Fibroblast of gingiva (primary cell): ENCODE results near the gene ICA1.
"Not testable (repeated sequence)": the region's sequence is repeated elsewhere in the genome, so short reads cannot be mapped to it uniquely, and the experiment has no call there.

Experiments used
- DNase-seq: peaks from one replicate; pipeline ENCODE4 v3.0.0-alpha.2; 2011; ENCODE audit warnings: low read depth

The ICA1 gene

GRCh38 chr7:8129318-8129659 is 132.7 kb downstream of the ICA1 start:
- no peak for DNase-seq

DNA sequence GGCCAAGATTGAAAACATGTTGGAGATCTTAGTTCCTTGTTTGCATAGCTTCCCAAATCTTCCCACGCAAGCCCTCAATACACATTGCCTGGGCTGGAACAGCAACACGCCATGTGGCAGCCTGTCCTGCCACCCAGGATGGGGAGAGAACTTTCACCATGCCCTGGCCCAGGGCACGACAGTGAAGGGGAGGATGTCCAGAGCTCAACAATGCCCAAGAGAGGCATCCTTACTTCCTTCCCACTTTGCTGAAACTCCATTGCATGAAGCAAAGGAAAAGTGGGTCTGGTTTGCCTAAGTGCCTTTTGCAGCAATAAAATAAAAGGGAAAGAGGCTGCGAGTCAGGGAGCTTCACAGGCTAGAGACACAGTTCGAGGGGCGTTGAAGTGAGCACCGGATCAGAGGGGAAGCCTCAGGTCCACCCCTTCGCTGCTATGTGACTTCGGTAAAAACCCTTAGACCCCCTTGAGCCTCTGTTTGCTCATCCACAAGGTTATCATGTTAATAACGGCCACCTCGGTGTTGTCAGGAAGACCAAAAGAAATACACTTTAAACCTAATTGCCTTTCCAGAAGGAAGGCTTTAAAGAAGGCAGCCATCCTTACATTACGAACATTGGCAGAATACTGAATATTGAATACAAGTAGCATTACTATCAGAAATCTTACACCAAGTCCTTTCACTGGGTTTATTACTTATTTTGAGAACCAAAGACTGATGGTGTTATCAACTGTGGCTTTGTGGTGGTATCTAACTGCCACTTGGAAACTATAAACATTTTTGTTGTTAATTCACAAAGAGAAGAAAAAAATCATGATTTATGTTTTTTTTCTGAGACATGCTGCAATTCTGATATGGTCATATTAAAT is 133.3 kb downstream of the ICA1 start:
- DNase-seq = no peak

DNA sequence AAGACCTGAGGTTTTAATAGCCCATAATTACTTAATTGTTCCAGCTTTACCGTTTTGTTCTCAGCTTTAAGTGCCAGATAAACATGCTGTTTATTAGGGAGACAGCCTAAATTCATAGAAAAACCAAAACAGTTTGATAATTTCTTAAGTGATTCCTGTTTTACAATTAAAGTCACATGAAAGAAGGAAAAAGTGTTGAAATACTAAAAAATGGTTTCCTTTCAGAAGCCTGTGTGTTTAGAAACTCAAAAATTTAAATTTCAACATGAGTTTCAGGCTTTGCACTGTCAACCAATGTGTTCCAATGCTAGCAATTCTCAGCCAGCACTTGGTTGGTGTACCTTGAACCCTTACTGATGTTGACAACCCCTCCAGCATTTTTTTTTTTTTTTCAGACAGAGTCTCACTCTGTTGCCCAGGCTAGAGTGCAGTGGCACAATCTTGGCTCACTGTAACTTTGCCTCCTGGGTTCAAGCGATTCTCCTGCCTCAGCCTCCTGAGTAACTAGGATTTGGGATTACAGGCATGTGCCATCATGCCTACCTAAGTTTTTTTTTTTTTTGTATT is 135.3 kb downstream of the ICA1 start:
- DNase-seq = no peak

DNA sequence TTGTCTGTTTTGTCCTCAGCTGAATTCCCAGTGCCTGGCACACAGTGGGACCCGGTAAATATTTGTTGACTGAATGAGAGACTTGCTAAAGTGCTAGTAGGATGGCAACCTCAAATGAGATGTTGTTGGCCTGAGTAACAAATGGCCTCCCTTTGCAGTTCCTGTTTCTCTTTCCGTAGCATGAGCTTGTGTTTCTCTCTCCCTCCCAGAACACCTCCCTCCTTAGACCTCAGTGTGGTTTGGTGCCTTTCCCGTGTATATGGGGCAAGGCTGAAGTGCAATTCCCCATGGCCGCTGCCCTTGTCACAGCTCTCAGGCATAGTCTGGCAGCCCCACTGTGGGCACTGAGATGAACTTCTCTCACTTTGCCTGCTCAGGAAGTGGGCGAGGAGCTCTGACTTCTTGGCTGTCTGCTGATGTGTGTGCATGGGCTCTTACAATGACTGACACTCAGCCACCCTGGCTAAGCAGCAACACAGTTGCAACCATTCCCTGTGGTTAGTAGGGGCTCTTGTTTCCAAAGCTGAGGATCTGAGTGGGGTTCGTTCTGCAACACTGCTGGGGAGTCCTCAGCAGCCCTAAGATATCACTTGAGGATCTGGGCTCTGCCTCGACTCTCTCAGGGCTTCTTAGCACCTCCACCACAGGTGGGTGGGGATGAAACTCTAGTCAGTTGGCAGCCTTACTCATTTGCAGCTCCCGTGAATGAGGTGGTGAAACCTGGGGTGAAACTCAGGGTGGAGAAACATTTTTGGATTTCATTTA is 136.1 kb downstream of the ICA1 start:
- no peak for DNase-seq

- DNase-seq = no peak
Measured at GRCh38 chr7:8121243-8121642, 140.7 kb downstream of the ICA1 start.

DNA sequence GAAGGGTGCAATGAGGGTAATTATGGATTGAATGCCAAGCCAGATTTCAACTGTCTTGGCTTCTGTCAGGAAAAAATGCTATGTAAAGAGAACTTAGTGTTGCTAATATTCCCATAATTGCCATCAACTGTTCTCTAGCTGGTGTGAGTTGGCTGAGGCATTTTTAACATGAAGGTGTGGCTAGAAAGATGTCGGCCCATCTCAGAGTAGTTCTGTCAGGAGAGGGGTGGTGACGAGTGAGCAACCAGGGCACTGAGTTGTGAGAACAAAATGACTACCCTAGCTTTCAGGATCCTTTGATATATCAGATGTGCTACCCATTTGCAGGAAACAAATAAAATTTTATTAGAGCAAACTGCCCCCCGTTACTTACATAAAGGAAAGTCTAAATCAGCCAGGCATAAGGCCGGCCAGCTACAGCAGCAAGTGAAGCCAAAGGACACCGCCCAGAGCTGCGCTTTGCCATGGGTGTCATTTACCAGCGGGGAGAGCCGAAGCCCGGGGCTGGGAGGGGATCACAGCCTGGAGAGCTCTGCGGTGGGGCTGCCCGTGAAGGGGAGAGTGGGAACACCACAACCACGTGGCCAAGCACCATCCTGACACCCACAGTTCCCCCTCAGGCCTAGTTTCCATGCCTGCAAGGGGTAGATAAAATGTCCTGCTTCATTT is 141.4 kb downstream of the ICA1 start:
- DNase-seq = no peak

- DNase-seq = no peak
Measured at GRCh38 chr7:8119262-8119661, 142.7 kb downstream of the ICA1 start.

- no peak for DNase-seq
Measured at GRCh38 chr7:8117195-8117594, 144.8 kb downstream of the ICA1 start.

DNA sequence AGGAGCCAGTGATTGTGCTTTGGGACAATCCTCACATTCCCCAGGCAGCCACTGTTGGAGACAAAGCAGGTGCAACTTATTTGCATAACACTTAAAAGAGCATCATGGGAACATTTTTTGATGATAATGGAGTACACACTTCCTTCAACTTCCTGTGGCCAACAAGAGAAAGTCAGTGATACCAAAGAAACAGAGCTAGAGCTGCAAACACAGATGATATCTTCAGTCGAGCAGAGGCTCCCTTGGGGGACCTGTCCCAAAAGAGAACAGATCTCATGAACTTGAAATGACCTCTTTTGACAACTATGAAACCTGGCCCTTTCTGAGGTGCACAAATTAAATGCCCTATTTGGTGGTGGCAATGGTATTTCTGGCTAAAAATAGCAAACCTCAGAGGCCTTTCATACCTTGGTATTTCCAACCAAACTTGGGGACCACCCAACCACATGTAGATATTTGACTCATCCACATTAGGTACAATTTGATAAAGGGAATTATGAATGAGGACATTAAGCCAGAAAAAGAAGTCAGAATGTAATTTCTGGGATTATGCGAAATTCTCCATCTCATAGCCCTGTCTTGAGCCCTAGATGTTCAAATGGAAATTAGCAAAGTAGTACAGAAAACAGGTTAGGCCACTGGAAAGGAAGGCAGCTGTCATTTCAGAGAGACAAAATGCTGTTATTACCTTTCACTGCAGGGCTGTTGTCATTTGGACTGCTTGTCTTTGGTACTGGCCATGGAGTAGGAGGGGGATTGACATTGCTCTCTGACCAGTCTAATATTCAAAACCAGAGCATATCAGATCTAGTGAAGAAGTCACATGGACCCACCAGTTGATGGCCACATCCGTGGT is 146.2 kb downstream of the ICA1 start:
- DNase-seq = no peak

DNA sequence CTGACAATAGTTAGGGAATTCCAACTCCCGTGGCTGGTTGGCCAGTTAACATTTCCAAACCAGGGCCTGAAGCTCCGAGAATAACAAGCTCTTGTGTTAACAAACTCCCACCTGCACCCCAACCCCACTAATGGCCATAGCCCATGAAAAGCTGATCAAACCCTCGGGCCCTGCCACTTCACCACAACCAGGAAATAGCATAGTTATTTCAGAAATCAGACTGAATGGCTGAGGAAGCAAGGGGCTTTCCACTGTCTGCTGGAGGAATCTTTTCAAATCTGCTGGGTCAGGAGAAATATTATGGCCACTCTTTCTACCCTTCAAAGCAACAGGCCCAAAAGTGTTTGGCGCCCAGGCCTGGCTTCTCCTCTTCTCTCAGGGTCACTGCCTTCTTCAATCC is 147.8 kb downstream of the ICA1 start:
- DNase-seq = no peak

- DNase-seq = no peak
Measured at GRCh38 chr7:8113184-8113583, 148.8 kb downstream of the ICA1 start.

GRCh38 chr7:8112685-8113084 is 149.3 kb downstream of the ICA1 start:
- no peak for DNase-seq

DNA sequence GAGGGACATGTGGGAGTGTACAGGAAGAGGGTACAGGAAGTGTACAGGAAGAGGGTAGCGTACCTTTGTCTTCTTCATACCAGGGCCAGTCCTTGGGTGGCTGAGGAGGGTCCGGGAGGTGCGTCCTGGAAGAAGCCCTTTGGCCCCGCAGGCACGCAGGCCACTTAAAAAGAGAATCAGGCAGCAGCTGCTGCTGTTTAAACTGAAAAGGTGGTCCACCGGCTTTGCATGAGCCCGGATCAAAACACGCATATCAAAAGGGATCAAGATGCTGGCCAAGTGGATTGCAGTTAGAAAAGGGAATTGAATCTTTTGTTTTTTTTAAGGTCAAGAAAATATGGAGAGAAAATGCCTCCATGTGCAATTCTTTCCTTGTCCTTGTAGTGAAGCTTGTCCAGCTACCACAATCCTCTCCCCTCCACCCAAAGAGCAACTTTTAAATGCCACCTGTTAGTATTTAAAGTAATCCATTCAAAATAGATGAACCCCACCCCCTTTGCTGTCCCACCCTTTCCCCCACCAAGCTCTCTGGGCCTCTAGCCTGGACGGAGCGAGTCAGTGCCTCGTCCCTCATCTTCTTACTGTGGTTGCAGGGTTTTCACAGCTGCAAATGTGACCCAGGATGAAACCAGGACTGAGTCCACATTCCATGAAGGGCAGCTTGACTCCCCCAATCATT is 150.5 kb downstream of the ICA1 start:
- DNase-seq = no peak

DNA sequence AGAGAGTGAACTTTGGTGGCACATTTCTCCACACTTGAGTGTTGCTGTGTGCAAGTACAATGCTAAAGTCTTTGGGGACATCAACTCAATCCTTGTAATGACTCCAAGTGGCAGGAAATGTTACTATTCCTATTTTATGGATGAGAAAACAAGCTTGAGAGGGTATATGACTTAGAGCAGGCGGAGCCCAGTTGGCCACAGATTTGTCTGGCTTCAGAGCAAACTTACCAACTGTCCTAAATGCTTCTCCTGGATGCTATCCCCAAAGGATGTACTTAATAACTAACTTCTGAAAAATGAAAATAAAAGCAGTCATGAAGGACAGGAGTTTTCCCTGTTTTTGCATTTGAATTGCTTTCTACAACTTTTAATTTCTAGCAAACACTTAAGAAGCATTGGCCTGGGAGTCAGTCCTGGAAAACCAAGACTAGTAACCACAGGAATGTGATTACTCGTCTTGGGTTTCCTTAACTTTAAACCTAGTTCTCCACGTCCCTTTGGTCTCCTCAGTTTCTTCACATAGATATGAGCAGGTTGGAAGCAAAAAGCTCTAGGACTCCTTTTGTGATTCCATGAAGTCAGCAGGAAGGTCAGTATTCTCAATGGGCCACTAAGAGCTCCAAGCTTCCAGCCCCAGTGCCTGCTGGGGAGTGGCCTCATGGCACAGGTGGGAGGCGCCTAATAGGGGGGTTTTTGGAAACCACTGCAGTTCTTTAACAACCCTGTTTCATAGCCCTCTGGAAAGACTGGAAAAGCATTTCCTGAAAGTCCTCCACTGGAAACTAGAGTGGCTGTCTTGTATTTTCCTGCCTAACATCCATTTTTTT is 152.6 kb downstream of the ICA1 start:
- DNase-seq = peak; percentile 30

DNA sequence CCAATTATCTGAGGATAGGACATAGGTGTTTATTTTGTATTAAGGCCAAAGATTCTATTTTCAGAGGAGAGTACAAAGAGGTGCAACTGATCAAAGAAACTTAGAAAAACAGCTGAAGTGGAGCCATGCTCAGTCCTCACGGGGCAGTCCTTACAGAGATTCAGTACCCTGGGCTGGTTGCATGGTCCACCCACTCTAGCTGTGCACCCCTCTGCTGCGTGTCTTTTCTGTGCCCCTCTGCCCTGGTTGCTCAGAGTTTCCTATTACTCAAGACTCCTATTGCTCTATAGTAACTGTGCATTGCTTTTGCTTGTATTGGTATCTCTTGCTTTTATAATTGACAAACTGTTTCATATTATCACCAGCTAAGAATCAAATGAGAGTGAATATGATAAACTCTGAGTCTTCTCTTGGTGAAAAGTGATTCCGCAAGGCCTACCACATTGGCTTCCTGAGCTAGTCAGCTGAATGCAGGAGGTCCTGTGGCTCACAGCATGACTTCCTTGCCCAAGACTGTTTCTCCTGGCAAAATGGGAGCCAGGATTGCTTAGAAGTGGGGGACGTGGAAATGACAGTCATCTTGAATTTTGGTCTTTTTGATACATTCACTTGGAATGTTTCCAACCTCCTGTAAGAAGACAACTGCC is 156.4 kb downstream of the ICA1 start:
- no peak for DNase-seq

- no peak for DNase-seq
Measured at GRCh38 chr7:8103282-8103681, 158.7 kb downstream of the ICA1 start.

DNA sequence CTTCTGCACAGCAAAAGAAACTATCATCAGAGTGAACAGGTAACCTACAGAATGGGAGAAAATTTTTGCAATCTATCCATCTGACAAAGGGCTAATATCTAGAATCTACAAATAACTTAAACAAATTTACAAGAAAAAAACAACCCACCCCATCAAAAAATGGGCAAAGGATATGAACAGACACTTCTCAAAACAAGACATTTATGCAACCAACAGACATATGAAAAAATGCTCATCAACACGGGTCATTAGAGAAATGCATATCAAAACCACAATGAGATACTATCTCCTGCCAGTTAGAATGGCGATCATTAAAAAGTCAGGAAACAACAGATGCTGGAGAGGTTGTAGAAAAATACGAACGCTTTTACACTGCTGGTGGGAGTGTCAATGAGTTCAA is 160.7 kb downstream of the ICA1 start:
- DNase-seq = not testable (repeated sequence)

DNA sequence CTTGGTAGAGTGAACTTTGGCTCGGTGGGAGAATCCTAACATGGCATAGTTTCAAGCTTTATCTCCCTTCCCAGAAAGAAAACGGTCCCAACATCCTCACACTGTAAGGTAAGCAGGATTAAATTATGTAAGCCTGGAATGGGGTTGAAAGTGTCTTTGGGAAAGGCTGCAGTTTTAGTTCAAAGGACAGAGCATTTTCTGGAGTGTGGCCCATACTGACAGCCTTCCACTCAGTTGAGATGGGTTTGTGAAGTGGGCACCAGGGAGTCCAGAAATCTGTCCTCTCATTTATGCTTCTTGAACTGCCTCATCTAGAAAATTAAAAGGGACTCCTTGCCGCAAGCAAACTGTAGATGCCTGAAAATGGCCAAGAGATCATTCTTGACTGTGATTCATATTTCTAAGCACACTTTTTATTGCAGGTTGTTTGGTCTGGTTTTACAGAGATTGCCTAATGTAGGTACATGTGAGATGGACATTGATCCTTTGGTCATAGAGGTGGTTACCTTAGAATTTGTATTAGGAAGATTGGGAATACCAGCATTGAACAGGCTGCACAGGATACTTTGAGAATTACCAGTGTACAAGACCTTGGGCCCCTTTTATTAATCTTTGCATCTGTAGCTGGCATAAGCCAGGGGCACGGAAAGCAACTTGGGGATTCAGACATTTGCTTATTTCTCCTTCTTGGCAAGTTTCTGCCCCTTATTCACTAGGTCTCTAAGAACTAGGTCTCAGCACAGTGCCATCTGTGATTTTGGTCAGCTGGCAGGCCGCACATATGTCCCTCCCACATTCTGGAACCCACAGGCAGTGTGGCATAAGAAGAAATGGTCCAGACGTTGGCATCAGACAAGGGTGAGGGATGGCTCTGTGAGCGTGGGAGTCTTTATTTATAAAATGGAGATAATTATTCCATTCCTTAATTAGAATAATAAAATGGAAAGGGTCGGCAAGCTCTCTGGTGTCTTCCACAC is 167.5 kb downstream of the ICA1 start:
- no peak for DNase-seq
